Activated CD8-positive, alpha-beta memory T cell treated with anti-CD3 and anti-CD28 coated beads for 1 hour (primary cell): ENCODE measurements around the gene PDLIM4.
A peak's percentile ranks its signal among the peaks of the same experiment; 100 is the strongest.

Source experiments
- DNase-seq, 2 donors: peaks; one replicate each; pipeline ENCODE4 v3.0.0-alpha.2; 2020; ENCODE audit warnings: low read depth in 1 of 2; ENCODE audit errors: extremely low read depth in 1 of 2

PDLIM4 gene

DNA sequence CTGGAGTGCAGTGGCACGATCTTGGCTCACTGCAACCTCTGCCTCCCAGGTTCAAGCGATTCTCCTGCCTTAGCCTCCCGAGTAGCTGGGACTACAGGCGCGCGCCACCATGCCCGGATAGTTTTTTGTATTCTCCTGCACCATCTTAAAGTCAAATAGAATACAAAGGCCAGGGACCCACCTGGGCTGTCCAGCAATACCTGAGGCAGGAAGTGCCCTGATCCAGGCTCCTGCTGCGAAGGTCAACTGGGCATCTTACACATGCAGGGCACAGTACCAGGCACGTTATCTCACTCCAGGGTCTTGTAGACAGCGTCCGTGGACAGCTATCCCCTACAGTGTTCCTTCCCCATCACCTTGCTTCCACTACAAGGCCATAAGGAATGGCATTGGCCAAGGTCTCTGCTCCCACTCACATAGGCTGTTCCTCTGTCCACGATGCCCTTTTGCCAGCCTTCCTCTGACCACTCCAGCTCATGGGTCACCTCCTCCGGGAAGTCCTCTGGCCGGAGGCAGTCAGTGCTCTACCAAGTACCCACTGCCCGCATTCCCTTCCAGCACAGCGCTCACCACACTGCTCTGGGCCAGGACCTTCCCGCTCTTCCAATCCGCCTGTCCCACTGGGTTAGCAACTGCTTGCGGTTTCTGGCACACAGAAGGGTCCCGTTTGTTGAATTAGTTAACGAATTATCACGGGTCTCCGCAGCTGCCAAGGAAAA is 30.8 kb upstream of the PDLIM4 start:
- no peak for DNase-seq

- DNase-seq: no peak
Measured at GRCh38 chr5:132227235-132227484, 30.3 kb upstream of the PDLIM4 start.

DNA sequence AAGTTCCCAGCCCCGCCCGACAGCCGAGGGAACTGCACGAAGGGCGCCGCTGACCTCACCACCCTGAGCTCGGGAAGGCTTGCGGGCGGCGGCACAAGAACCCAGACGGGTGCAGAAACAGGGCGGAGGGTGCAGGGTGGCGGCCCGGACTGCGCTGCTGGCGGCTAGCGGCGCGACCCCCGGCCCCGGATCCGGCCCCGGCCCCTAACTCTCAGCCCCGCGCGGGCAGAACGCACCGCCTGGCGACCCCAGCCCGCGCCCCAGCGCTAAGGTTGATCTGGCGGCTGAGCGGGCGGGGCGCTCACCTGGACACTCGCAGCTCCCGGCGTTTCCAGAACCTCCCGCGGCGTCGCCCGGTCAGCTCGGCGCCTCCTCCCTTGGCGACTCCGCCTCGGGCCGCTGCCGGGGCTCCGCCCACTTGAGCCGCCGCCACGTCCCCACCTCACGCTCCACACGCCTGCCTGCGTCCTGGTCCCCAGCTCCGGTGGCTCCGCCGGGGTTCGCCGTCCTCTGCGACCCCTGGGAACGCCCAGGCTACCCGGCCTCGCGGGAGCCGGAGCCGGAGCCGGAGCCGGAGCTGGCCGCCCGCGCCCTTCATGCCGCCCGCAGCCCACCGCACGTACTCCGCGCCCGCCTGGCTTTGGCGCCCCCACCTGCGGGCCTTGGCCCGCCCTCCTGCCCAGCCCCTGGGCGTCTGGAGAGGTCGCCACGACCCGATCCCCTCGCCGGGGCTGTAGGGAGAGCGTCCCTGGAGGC is 29.8 kb upstream of the PDLIM4 start, which contains the start of gene P4HA2:
Gene P4HA2, minus strand, starts transcription at position 369 of the 756 bp plus-strand sequence. CDS start 9,227 bp downstream, outside the sequence.
- no peak for DNase-seq

DNA sequence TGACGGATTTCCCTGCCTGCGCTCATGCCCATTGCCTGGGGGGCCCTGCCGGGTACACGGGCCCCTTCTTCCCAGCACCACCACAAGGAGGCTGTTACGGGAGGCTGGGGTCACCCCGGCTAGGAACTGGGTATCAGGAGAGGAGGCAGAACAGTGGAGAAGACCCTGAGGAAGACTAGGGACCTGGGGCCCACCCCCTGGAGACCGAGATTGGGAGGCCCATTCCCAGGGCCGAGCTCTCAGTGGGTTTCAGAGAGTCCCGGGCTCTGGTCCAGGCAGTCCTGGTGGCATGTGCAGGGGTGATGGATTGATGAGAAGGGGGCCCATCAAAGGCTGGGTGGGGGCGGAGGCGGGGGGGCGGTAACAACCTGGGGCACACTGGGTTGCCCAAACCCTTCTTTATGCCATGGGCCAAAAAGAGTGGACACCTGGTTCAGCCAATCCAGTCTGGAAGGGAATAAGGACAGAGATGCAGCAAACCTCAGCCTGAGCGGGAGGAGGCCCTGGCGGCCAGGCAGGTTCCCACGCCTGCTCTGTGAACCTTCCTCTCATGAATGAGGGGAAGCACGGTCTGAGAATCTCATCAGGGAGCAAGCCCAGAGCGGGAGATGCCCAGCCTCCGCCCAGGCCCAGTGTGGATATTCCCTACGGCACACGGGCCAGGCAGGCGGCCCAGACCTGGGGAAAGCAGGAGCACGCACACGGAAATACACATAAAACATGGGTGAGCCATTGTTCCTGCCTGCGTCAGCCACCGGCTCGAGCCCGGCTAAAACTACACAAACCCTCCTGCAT is 29.1 kb upstream of the PDLIM4 start:
- no peak for DNase-seq

- DNase-seq: no peak
Measured at GRCh38 chr5:132229236-132229635, 28.3 kb upstream of the PDLIM4 start.

DNA sequence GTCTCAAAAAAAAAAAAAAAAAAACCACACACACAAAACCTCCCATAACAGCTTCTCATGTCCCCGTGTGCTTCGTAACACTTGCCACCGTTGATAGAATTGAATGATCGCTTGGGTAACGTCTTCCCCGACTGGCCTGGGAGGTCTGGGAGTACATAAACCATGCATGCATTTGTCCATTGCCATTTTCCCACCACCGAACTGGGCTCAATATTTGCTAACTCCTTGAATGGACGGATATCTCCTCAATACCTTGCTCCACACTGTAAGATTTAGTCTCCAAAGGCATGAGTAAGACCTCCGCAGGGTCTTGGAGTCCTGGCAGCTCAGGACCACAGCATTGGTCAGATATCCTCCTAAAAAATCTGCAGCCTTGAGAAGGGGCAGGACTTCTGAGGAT is 26.6 kb upstream of the PDLIM4 start:
- no peak for DNase-seq

- DNase-seq: no peak
Measured at GRCh38 chr5:132232465-132232864, 25.0 kb upstream of the PDLIM4 start.

GRCh38 chr5:132233081-132233480 is 24.4 kb upstream of the PDLIM4 start:
- no peak for DNase-seq

DNA sequence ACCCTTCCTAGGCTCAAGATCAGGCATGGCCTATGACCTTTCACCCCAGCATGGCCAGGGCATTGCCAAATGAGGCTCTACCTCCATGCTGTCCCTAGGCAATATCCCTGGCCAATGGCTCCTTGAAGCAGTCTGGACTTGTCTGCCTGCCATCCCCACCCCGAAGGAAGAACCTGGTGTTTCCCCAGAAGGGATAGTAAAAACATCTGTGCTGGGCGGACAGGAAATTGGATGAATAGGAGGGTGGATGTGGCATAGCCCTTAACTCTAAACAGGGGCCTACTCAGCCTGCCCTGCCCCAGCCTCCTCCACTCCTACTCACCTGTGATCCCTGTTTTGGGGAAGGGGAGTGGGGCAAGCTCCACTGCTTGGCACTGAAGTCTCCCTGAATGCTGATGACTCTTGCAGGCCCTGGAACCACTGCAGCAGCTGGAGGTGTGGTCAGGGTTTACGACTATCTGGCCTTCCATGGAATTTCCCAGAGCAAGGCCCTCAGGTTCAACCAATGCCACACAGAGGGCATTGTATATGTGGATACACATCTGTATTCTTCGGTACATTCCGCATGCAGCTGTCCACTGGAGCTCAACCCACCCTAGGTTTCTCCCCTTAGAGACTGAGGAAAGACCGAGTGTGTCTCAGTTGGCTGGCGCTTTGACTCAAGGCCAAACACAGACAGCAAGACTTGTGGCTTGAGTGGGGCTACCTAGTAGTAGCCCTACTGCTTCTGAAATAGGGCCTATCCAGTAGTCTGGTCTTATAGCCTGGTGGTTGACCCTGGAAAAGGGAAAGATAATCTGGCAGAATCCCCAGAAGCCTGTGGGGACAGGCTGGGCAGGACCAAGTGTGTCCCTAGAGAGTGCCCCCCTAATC is 23.4 kb upstream of the PDLIM4 start:
- no peak for DNase-seq

GRCh38 chr5:132234684-132235062 is 22.8 kb upstream of the PDLIM4 start:
- no peak for DNase-seq

DNA sequence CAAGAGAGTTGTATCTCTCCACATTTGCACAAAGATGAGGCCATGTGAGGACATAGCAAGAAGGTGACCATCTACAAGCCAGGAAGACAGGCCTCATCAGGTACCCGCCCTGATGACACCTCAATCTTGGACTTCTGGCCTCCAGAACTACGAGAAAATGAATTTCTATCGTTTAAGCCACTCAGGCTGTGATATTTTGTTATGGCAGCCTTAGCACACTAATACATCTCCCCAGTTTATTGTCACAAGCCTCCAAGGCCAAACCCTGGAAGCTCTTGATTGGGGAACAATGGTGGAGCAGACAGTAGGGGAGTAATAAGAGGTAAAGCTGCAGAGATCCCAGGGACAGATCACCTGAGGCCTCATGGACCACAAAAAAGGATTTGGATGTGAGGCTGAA is 22.2 kb upstream of the PDLIM4 start:
- no peak for DNase-seq

DNA sequence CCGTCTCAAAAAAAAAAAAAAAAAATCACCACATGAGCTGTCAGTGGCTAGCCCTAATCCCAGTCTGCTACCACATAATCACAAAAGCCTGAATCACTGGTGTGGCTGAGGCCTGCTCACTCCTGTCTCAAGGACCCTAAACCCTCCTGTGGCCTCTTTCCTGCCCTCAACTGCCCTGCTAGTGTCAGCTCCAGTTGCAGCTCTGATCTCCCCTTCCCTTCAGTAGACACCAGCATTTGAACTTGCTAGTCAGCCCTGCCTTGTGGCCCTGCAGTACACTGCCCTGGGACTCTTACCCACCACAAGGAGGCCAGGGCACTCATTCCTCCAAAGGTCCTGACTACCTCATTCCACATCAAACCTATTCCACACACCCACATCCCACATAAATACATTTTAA is 20.4 kb upstream of the PDLIM4 start:
- DNase-seq: no peak

- no peak for DNase-seq
Measured at GRCh38 chr5:132237670-132238069, 19.8 kb upstream of the PDLIM4 start.

DNA sequence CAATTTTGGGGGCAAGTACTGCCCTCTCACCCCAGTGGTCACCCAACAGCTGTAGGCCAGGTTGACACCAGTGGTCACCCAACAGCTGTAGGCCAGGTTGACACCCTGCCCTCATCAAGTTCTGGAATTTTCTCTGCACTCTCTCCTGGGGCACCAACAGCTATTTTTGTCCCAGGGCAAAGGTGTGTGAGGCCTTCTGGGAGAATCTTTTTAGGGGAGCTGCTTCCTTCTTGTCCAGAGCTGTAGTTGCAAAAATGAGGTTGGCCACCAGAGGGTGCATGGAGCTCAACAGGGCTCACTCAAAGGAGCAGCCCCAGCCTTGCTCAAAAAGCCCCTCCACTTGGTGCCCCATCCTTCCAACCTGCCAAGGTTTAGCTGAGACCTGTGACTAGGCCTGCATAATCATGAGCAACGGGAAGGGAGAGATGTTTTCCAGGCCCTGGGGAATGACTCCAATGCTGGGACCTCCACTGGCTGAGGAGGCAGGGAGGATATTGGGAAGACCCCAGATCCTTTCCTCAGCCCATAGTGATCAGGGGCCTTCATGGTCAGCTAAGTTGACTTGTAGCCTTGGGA is 19.2 kb upstream of the PDLIM4 start:
- peak; percentile 41 to 62 for DNase-seq

- no peak for DNase-seq
Measured at GRCh38 chr5:132238901-132239500, 18.5 kb upstream of the PDLIM4 start.

- DNase-seq: no peak
Measured at GRCh38 chr5:132239776-132240175, 17.7 kb upstream of the PDLIM4 start.

- DNase-seq: no peak
Measured at GRCh38 chr5:132243366-132243977, 14.0 kb upstream of the PDLIM4 start.

- no peak for DNase-seq
Measured at GRCh38 chr5:132245593-132245992, 11.9 kb upstream of the PDLIM4 start.

- no peak for DNase-seq
Measured at GRCh38 chr5:132246806-132247205, 10.7 kb upstream of the PDLIM4 start.

DNA sequence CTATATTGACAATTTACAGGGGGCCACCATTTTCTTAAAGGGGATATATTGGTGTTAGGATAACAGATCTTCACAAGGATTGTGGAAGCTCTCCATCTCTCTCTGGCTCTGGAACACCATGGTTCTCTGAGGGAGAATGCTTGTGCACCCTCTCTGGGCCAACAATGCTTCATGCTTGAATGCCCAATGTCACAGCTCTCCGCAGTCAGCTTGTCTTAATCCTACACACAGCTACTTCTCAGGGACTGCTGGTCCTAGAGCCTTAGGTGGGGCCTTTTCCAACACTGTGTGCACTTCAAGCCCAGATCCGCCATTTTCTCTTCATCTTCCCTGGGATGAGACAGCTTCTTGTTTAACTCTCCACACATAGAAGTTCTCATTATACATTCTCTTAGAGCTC is 6.9 kb upstream of the PDLIM4 start:
- no peak for DNase-seq
